HG02763 (cell line): Measurements from ENCODE around the gene POF1B.
A peak's percentile ranks its signal among the peaks of the same experiment; 100 is the strongest.

Source experiments
- ATAC-seq: cut with Tn5 transposase; IDR thresholded peaks from one replicate; pipeline ENCODE4 v1.9.1; 2021; ENCODE audit warnings: mild to moderate bottlenecking, moderate library complexity; ENCODE audit not compliant: unreplicated experiment

Gene POF1B

GRCh38 chrX:85243761-85244449, 135.6 kb downstream of the POF1B start, which contains the start of the genes SATL1 and ZNF711:
TSS of gene SATL1 (minus strand) at chrX:85243779. CDS start at chrX:85108968, 134,811 bp downstream.
TSS of gene ZNF711 (plus strand) at chrX:85243991. CDS start at chrX:85247573, 3,582 bp downstream.
- peak; percentile 58 for ATAC-seq

- ATAC-seq = no peak
These were observed 136.3 kb downstream of the POF1B start for GRCh38 chrX:85243155-85243554.
